OCI-LY1 (cell line): Measurements from ENCODE around the gene HOXB6.

Experiments
- H2AFZ ChIP-seq: fragments of 200-600 bp; sonication (generic), shearing (Covaris generic); 2 replicates; pipeline ENCODE4 v1.6.0; 2014; ENCODE audit warnings: antibody characterized with exemption, mild to moderate bottlenecking, low read length
- H3F3A ChIP-seq: fragments of 200-600 bp; sonication (generic), shearing (Covaris generic); 2 replicates; pipeline ENCODE4 v1.6.0; 2014; ENCODE audit warnings: mild to moderate bottlenecking, antibody characterized with exemption, low read length, moderate library complexity; ENCODE audit not compliant: insufficient read depth
- H3K27ac ChIP-seq: fragments of 200-600 bp; sonication (generic); 2 replicates; pipeline ENCODE4 v1.5.1; 2014; ENCODE audit warnings: low read length, mixed run types, mild to moderate bottlenecking, low read depth; ENCODE audit not compliant: poor library complexity, severe bottlenecking
- H3K27me3 ChIP-seq: fragments of 200-600 bp; sonication (generic); 2 replicates; pipeline ENCODE4 v1.6.0; 2014; ENCODE audit warnings: antibody characterized with exemption, mild to moderate bottlenecking, low read length, moderate library complexity; ENCODE audit not compliant: insufficient read depth
- H3K36me3 ChIP-seq: fragments of 200-600 bp; sonication (generic); 2 replicates; pipeline ENCODE4 v1.6.1; 2014; ENCODE audit warnings: mild to moderate bottlenecking, antibody characterized with exemption, low read length, moderate library complexity, mixed read lengths; ENCODE audit not compliant: insufficient read depth
- H3K4me1 ChIP-seq: fragments of 200-600 bp; sonication (generic); 2 replicates; pipeline ENCODE4 v1.5.1; 2014; ENCODE audit warnings: mild to moderate bottlenecking, low read length, moderate library complexity; ENCODE audit not compliant: insufficient read depth, severe bottlenecking
- H3K4me2 ChIP-seq: fragments of 200-600 bp; sonication (generic), shearing (Covaris generic); 2 replicates; pipeline ENCODE4 v1.6.1; 2014; ENCODE audit warnings: low read length
- H3K4me3 ChIP-seq: fragments of 200-600 bp; sonication (generic); 2 replicates; pipeline ENCODE4 v1.5.1; 2014; ENCODE audit warnings: low read length, low read depth, mild to moderate bottlenecking, mixed read lengths; ENCODE audit not compliant: poor library complexity, severe bottlenecking
- H3K79me2 ChIP-seq: fragments of 200-600 bp; shearing (Covaris generic); 2 replicates; pipeline ENCODE4 v1.6.1; 2016; ENCODE audit warnings: mixed run types, low read length, mixed read lengths; ENCODE audit not compliant: insufficient read depth
- H3K9ac ChIP-seq: fragments of 200-600 bp; sonication (generic), shearing (Covaris generic); 2 replicates; pipeline ENCODE4 v1.6.1; 2014; ENCODE audit warnings: mild to moderate bottlenecking, low read length, mixed read lengths
- H3K9me2 ChIP-seq: fragments of 200-600 bp; sonication (generic), shearing (Covaris generic); 2 replicates; pipeline ENCODE4 v1.6.1; 2014; ENCODE audit warnings: low read depth, mild to moderate bottlenecking, low read length, mixed read lengths
- H3K9me3 ChIP-seq: fragments of 200-600 bp; shearing (Covaris generic); 2 replicates; pipeline ENCODE4 v1.6.1; 2014; ENCODE audit warnings: low read length, mixed read lengths
- H4K20me1 ChIP-seq: fragments of 200-600 bp; sonication (generic), shearing (Covaris generic); 2 replicates; pipeline ENCODE4 v1.6.0; 2016; ENCODE audit warnings: mild to moderate bottlenecking, low read length; ENCODE audit not compliant: insufficient read depth
- CTCF ChIP-seq: fragments of 200-600 bp; sonication (generic), shearing (Covaris generic); IDR thresholded peaks from 2 replicates; pipeline ENCODE4 v1.5.1; 2017; ENCODE audit warnings: mild to moderate bottlenecking, antibody characterized with exemption, low read length, moderate library complexity, mixed read lengths
- EZH2 ChIP-seq: fragments of 200-600 bp; sonication (generic), shearing (Covaris generic); IDR thresholded peaks from 2 replicates; pipeline ENCODE4 v1.8.0; 2017; ENCODE audit warnings: borderline replicate concordance, mixed run types, mild to moderate bottlenecking, antibody characterized with exemption, low read length, moderate library complexity, mixed read lengths

The HOXB6 gene

GRCh38 chr17:48624118-48624517, 19.3 kb upstream of the HOXB6 start:
- no peak overlapping the region for H3K4me2 ChIP-seq
- no peaks in the 10 kb centered on the region for H3K9me2 ChIP-seq
- no peak overlapping the region for H3K4me3 ChIP-seq
- H3K4me1 ChIP-seq = no peaks in the 10 kb centered on the region
- no peak overlapping the region for H3K9ac ChIP-seq
- no peak overlapping the region for H2AFZ ChIP-seq
- no peak for TF ChIP-seq EZH2
- no peak for TF ChIP-seq CTCF
- H3K27ac ChIP-seq = no peak overlapping the region
- no peaks in the 10 kb centered on the region for H3K36me3 ChIP-seq
- no peaks in the 10 kb centered on the region for H4K20me1 ChIP-seq
- H3K79me2 ChIP-seq = no peaks in the 10 kb centered on the region
- no peaks in the 10 kb centered on the region for H3F3A ChIP-seq
- H3K9me3 ChIP-seq = no peaks in the 10 kb centered on the region
- H3K27me3 ChIP-seq = peaks cover under 1% of the 10 kb centered on the region; the same call in 1 of the 2 replicates

GRCh38 chr17:48623583-48623982, 18.8 kb upstream of the HOXB6 start:
- H4K20me1 ChIP-seq = no peaks in the 10 kb centered on the region
- H3K4me2 ChIP-seq = no peak overlapping the region
- H3K9me2 ChIP-seq = no peaks in the 10 kb centered on the region
- no peak overlapping the region for H3K9ac ChIP-seq
- no peak overlapping the region for H3K27ac ChIP-seq
- H3K4me3 ChIP-seq = no peak overlapping the region
- TF ChIP-seq CTCF = no peak
- no peak for TF ChIP-seq EZH2
- no peak overlapping the region for H2AFZ ChIP-seq
- H3K4me1 ChIP-seq = no peaks in the 10 kb centered on the region
- H3K79me2 ChIP-seq = no peaks in the 10 kb centered on the region
- H3K36me3 ChIP-seq = no peaks in the 10 kb centered on the region
- no peaks in the 10 kb centered on the region for H3K9me3 ChIP-seq
- H3K27me3 ChIP-seq = peaks cover 4% of the 10 kb centered on the region; the same call in 1 of the 2 replicates
- no peaks in the 10 kb centered on the region for H3F3A ChIP-seq

GRCh38 chr17:48622857-48623256, 18.1 kb upstream of the HOXB6 start:
- Histone ChIP-seq H3K9me3 (no peaks in the 10 kb centered on the region), H3K4me3 (no peak overlapping the region), H3K36me3 (no peaks in the 10 kb centered on the region), H3K79me2 (no peaks in the 10 kb centered on the region), H3F3A (no peaks in the 10 kb centered on the region), H3K4me2 (no peak overlapping the region), H3K4me1 (no peaks in the 10 kb centered on the region), H3K9me2 (no peaks in the 10 kb centered on the region), H3K27ac (no peak overlapping the region), H2AFZ (no peak overlapping the region), H3K27me3 (peaks cover 4% of the 10 kb centered on the region), H4K20me1 (no peaks in the 10 kb centered on the region), H3K9ac (no peak overlapping the region)
- TF ChIP-seq EZH2 (no peak), CTCF (no peak)
